Prostate gland (tissue), 2 donors: ENCODE measurements around the gene LSG1. TPM values are rescaled to one million over a fixed set of nuclear protein-coding genes. Genes with fewer than 3 reads are reported as not detected.

Experiments used
- DNase-seq: peaks from one replicate; pipeline ENCODE4 v3.0.0-alpha.2; 2019; ENCODE audit warnings: low spot score
- H3K27ac ChIP-seq, 2 donors: fragments of 200-600 bp; sonication (generic); 2 replicates each; pipeline ENCODE4 v1.5.1; 2017 to 2019
- H3K27me3 ChIP-seq: fragments of 200-600 bp; sonication (generic); replicated peaks from 2 replicates; pipeline ENCODE4 v1.5.1; 2019; ENCODE audit not compliant: insufficient read depth
- H3K36me3 ChIP-seq, 2 donors: fragments of 200-600 bp; sonication (generic); 1 replicate in 1 of 2; 2 replicates in 1 of 2; pipeline versions ENCODE4 v1.5.1 to v1.8.1; 2017 to 2019
- H3K4me1 ChIP-seq: fragments of 200-600 bp; sonication (generic); replicated peaks from 2 replicates; pipeline ENCODE4 v1.5.1; 2019
- H3K4me3 ChIP-seq, 2 donors: fragments of 200-600 bp; sonication (generic); 2 replicates each; pipeline ENCODE4 v1.5.1; 2017 to 2019
- H3K9me3 ChIP-seq: fragments of 200-600 bp; sonication (generic); 2 replicates; pipeline ENCODE4 v1.5.1; 2017
- POLR2A ChIP-seq: fragments of 450-650 bp; IDR thresholded peaks from one replicate; pipeline ENCODE4 v1.6.1; 2016; ENCODE audit warnings: antibody characterized with exemption, mild to moderate bottlenecking
- POLR2AphosphoS5 ChIP-seq: sonication (generic); formaldehyde crosslinking; IDR thresholded peaks from one replicate; pipeline ENCODE4 v1.6.1; 2017; ENCODE audit warnings: antibody characterized with exemption
- WGBS: methylation state at CpG from one replicate; pipeline ENCODE4 v1.1.5; 2018; 5-methylcytosine and 5-hydroxymethylcytosine counted together
- intact Hi-C: fragments of 100-400 bp; cut with DNase I; formaldehyde crosslinking; loops from one replicate; pipeline ENCODE4 v1.14.2; 2022
- total RNA-seq, 2 donors: library from RNA; depleted of rRNA; stranded (reverse); fragments of >200 nt; gene quantifications; one replicate each; pipeline ENCODE4 v1.1.0, GENCODE V29; 2016
- TF ChIP-seq, protein P1 (sequence below), 4 experiments: fragments of 200-600 bp in 2 of 4; fragments of 450-650 bp in 2 of 4; sonication (generic) in 2 of 4; IDR thresholded peaks; 1 replicate in 3 of 4; 2 replicates in 1 of 4; pipeline ENCODE4 v1.5.1; 2016 to 2019; ENCODE audit warnings: antibody characterized with exemption in 4 of 4, mild to moderate bottlenecking in 2 of 4, moderate library complexity in 2 of 4

The LSG1 gene
- total RNA-seq, 2 donors from 2014 or later: 25.9 to 49.6 TPM

GRCh38 chr3:194707147-194707540 lies 35.2 kb upstream of the LSG1 start:
- H3K9me3 ChIP-seq: no peaks in the 10 kb centered on the region
- no peak for DNase-seq
- H3K4me1 ChIP-seq: no peaks in the 10 kb centered on the region
- intact Hi-C loops: no loop called here
- no peak overlapping the region for H3K27ac ChIP-seq
- WGBS: 84% methylated on average over 7 of the region's 7 CpGs
- TF ChIP-seq, protein P1, sequence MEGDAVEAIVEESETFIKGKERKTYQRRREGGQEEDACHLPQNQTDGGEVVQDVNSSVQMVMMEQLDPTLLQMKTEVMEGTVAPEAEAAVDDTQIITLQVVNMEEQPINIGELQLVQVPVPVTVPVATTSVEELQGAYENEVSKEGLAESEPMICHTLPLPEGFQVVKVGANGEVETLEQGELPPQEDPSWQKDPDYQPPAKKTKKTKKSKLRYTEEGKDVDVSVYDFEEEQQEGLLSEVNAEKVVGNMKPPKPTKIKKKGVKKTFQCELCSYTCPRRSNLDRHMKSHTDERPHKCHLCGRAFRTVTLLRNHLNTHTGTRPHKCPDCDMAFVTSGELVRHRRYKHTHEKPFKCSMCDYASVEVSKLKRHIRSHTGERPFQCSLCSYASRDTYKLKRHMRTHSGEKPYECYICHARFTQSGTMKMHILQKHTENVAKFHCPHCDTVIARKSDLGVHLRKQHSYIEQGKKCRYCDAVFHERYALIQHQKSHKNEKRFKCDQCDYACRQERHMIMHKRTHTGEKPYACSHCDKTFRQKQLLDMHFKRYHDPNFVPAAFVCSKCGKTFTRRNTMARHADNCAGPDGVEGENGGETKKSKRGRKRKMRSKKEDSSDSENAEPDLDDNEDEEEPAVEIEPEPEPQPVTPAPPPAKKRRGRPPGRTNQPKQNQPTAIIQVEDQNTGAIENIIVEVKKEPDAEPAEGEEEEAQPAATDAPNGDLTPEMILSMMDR (IDR thresholded peaks at IDR 0.05): no peak
- H3K4me3 ChIP-seq: no peak overlapping the region
- H3K27me3 ChIP-seq: no peaks in the 10 kb centered on the region
- no peaks in the 10 kb centered on the region for H3K36me3 ChIP-seq

DNA sequence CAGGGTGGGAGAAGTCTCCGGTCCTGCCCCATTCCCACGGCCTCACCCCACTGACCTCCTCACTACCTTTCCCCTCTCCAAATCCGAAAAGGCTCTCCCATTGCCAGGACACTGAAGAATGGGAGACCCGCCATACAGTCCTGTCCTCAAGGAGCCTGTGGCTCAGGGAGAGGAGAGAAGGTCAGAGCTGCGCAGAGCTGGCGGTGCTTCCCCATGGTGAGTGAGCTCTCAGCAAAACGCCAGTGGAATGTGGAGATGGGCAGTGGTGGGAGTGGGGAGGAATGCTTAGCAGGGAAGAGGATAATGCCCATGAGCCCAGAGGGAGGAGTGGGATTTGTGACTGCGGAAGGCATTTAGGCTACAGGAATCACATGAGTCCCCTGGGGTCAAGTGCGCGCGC lies 33.8 kb upstream of the LSG1 start:
- H3K9me3 ChIP-seq: no peaks in the 10 kb centered on the region
- H3K4me1 ChIP-seq: no peaks in the 10 kb centered on the region
- intact Hi-C loops: no loop called here
- WGBS: 96% methylated on average over 11 of the region's 11 CpGs
- no peak overlapping the region for H3K27ac ChIP-seq
- TF ChIP-seq POLR2A: no peak
- TF ChIP-seq, protein P1 (IDR thresholded peaks at IDR 0.05): no peak
- no peak for TF ChIP-seq POLR2AphosphoS5
- no peaks in the 10 kb centered on the region for H3K27me3 ChIP-seq
- H3K4me3 ChIP-seq: no peak overlapping the region
- DNase-seq: no peak
- H3K36me3 ChIP-seq: no peaks in the 10 kb centered on the region

- Histone ChIP-seq H3K36me3 (no peaks in the 10 kb centered on the region), H3K27ac (no peak overlapping the region), H3K27me3 (no peaks in the 10 kb centered on the region), H3K9me3 (no peaks in the 10 kb centered on the region), H3K4me1 (no peaks in the 10 kb centered on the region), H3K4me3 (no peak overlapping the region)
- WGBS: 88% methylated on average over 8 of the region's 8 CpGs
- intact Hi-C loops: no loop called here
- TF ChIP-seq, protein P1 (IDR thresholded peaks at IDR 0.05): no peak
- TF ChIP-seq POLR2A (no peak), POLR2AphosphoS5 (no peak)
- DNase-seq: no peak
Observed at GRCh38 chr3:194705227-194705626, 33.2 kb upstream of the LSG1 start.

DNA sequence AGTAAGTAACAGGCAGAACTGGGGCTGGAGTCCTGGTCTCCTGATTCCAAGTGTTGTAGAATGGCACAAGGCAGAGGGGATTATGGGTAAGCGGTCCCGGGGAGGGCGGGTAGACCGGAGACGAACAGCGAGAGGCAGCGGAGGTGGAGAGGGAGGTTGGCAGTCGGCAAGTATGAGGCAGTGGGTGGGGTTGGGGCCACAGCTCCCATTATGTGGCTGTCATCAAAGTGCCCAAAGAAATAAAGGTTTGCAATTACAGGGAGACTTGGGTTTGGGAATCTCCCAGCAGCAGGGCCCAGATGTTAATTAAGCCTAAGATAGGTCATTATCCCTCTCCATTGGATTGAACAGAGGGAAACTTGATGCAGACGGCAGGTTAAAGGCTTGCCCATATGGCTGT lies 30.6 kb upstream of the LSG1 start:
- Histone ChIP-seq H3K4me1 (no peaks in the 10 kb centered on the region), H3K9me3 (no peaks in the 10 kb centered on the region), H3K36me3 (no peaks in the 10 kb centered on the region), H3K27me3 (no peaks in the 10 kb centered on the region), H3K27ac (no peak overlapping the region), H3K4me3 (no peak overlapping the region)
- intact Hi-C loops: no loop called here
- 83% methylated on average over 9 of the region's 9 CpGs for WGBS
- no peak for TF ChIP-seq POLR2AphosphoS5
- TF ChIP-seq POLR2A: no peak
- TF ChIP-seq, protein P1 (IDR thresholded peaks at IDR 0.05): no peak
- no peak for DNase-seq

GRCh38 chr3:194696702-194697101 lies 24.7 kb upstream of the LSG1 start:
- intact Hi-C loops: loop anchor here (10.0 kb wide), 1 partner anchor 178 kb away; no protein-coding TSS in a partner anchor
- DNase-seq: no peak
- TF ChIP-seq, protein P1 (IDR thresholded peaks at IDR 0.05): no peak
- no peak for TF ChIP-seq POLR2AphosphoS5
- TF ChIP-seq POLR2A: no peak
- 83% methylated on average over 6 of the region's 6 CpGs for WGBS
- Histone ChIP-seq H3K36me3 (no peaks in the 10 kb centered on the region), H3K27ac (no peak overlapping the region), H3K4me1 (no peaks in the 10 kb centered on the region), H3K27me3 (no peaks in the 10 kb centered on the region), H3K9me3 (no peaks in the 10 kb centered on the region), H3K4me3 (no peak overlapping the region)
